ENCODE data around the gene OR2T27.
"Not testable (repeated sequence)": the region's sequence is repeated elsewhere in the genome, so short reads cannot be mapped to it uniquely, and the experiment has no call there.

OR2T27 gene

GRCh38 chr1:248655354-248655753 is at the start of gene OR2T27:
Gene OR2T27 (minus strand): TSS chr1:248655528. CDS start chr1:248650884, 4,644 bp downstream.
- not testable (repeated sequence) for H3K4me3 ChIP-seq (replicated peaks; ENCODE audit: low read depth, low read length); DNase-seq (ENCODE audit: low read depth)

GRCh38 chr1:248704606-248705005 is 49.3 kb upstream of the OR2T27 start:
- TF ChIP-seq CTCF (IDR thresholded peaks at IDR 0.05; ENCODE audit: low read length, missing control alignments): no peak
- no peak for DNase-seq (ENCODE audit: low read depth)
- no peak overlapping the region for H3K4me3 ChIP-seq (replicated peaks; ENCODE audit: low read depth, low read length)

- no peak overlapping the region for H3K4me3 ChIP-seq (replicated peaks; ENCODE audit: low read depth, low read length)
- no peak for TF ChIP-seq CTCF (IDR thresholded peaks at IDR 0.05; ENCODE audit: low read length, missing control alignments)
- no peak for DNase-seq (ENCODE audit: low read depth)
Observed at GRCh38 chr1:248703674-248704073, 48.3 kb upstream of the OR2T27 start.

- DNase-seq (ENCODE audit: low read depth): no peak
- H3K4me3 ChIP-seq (replicated peaks; ENCODE audit: low read depth, low read length): no peak within 1 kb of the TSS
- no peak for TF ChIP-seq CTCF (IDR thresholded peaks at IDR 0.05; ENCODE audit: low read length, missing control alignments)
Observed at GRCh38 chr1:248702714-248703113, 47.4 kb upstream of the OR2T27 start, which contains the start of gene OR14I1. Gene OR14I1 (minus strand): TSS chr1:248702766.

- TF ChIP-seq CTCF (IDR thresholded peaks at IDR 0.05; ENCODE audit: low read length, missing control alignments): no peak
- DNase-seq (ENCODE audit: low read depth): no peak
- no peak overlapping the region for H3K4me3 ChIP-seq (replicated peaks; ENCODE audit: low read depth, low read length)
Observed at GRCh38 chr1:248699099-248699498, 43.8 kb upstream of the OR2T27 start.

GRCh38 chr1:248697907-248698306 is 42.6 kb upstream of the OR2T27 start:
- no peak for DNase-seq (ENCODE audit: low read depth)
- no peak for TF ChIP-seq CTCF (IDR thresholded peaks at IDR 0.05; ENCODE audit: low read length, missing control alignments)

GRCh38 chr1:248696774-248697173 is 41.4 kb upstream of the OR2T27 start:
- DNase-seq (ENCODE audit: low read depth): no peak
- no peak overlapping the region for H3K4me3 ChIP-seq (replicated peaks; ENCODE audit: low read depth, low read length)
- no peak for TF ChIP-seq CTCF (IDR thresholded peaks at IDR 0.05; ENCODE audit: low read length, missing control alignments)

More at GRCh38 chr1:248697907-248698306, 42.6 kb upstream of the OR2T27 start:
- no peak overlapping the region for H3K4me3 ChIP-seq (replicated peaks; ENCODE audit: low read depth, low read length)

Data from fibroblast of pulmonary artery (primary cell).